PC-3 (cell line): Measurements from ENCODE around the gene FMNL1.

Experiments
- EZH2 ChIP-seq: fragments of 300-600 bp; sonication (generic); IDR thresholded peaks from one replicate; pipeline ENCODE4 v1.6.1; 2017; ENCODE audit warnings: antibody characterized with exemption, mild to moderate bottlenecking, low read length; ENCODE audit not compliant: unreplicated experiment
- EZH2phosphoT487 ChIP-seq: fragments of 300-600 bp; sonication (generic); IDR thresholded peaks from 2 replicates; pipeline ENCODE4 v1.6.1; 2018; ENCODE audit warnings: mild to moderate bottlenecking, antibody characterized with exemption, low read length, borderline replicate concordance
- TF ChIP-seq, protein P1 (sequence below): fragments of 300-600 bp; sonication (generic); conservative IDR thresholded peaks from 2 replicates; pipeline ENCODE4 v1.5.1; 2017; ENCODE audit warnings: antibody characterized with exemption, low read depth, mild to moderate bottlenecking, low read length

DNA sequence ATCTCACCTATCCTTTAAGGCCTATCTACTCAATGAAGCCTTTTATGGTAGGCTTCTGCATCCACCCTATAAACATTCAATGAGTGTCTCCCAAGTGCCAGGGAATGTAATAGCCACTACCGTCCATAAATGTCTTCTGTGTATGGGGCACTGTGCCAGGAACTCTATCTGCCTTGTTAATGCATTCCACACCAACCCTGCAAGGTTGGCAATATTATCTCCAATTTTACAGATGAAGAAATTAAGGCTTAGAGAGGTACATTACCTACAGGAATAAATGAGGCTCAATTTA lies 75.1 kb downstream of the FMNL1 start:
- TF ChIP-seq, protein P1, sequence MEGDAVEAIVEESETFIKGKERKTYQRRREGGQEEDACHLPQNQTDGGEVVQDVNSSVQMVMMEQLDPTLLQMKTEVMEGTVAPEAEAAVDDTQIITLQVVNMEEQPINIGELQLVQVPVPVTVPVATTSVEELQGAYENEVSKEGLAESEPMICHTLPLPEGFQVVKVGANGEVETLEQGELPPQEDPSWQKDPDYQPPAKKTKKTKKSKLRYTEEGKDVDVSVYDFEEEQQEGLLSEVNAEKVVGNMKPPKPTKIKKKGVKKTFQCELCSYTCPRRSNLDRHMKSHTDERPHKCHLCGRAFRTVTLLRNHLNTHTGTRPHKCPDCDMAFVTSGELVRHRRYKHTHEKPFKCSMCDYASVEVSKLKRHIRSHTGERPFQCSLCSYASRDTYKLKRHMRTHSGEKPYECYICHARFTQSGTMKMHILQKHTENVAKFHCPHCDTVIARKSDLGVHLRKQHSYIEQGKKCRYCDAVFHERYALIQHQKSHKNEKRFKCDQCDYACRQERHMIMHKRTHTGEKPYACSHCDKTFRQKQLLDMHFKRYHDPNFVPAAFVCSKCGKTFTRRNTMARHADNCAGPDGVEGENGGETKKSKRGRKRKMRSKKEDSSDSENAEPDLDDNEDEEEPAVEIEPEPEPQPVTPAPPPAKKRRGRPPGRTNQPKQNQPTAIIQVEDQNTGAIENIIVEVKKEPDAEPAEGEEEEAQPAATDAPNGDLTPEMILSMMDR: no peak
- TF ChIP-seq EZH2: no peak
- TF ChIP-seq EZH2phosphoT487: no peak
